ENCODE measurements around the gene NAE1.

DNA sequence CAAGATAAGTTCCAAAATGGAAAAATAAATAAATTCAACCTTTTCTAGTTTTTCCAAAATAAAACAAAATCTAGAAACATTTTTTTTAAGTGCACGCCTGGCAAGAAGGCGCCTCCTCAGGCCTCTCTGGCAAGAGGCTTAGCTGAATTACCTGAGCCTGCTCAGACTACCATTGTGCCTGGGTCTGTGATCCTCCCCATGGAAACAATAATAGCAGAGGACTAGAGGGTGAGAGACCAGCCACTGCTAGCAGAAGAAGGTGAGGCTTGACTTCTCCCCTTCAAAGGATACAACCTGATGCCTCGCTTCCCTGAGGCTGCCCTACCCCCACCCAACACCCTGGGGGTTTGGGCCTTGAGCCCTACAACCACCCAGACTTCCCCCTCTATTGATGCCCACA lies 44.2 kb downstream of the NAE1 start:
- no peak for TF ChIP-seq CTCF (conservative IDR thresholded peaks at IDR 0.05; ENCODE audit: low read length)
- no peak for TF ChIP-seq EZH2phosphoT487 (IDR thresholded peaks at IDR 0.05; ENCODE audit: borderline replicate concordance, low read depth, low read length)
